GM20000 (cell line): ENCODE results near the gene CAVIN1.
"Not testable (repeated sequence)": the region's sequence is repeated elsewhere in the genome, so short reads cannot be mapped to it uniquely, and the experiment has no call there.

Experiments
- DNase-seq: peaks from one replicate; pipeline ENCODE4 v3.0.0; 2012; ENCODE audit warnings: low spot score
- CTCF ChIP-seq: IDR thresholded peaks from 2 replicates; pipeline ENCODE4 v1.5.1; 2012; ENCODE audit warnings: mild to moderate bottlenecking, control low read depth; ENCODE audit errors: extremely low read depth, missing control alignments

CAVIN1 gene

GRCh38 chr17:42363231-42363630 is 59.8 kb downstream of the CAVIN1 start:
- no peak for TF ChIP-seq CTCF
- no peak for DNase-seq

GRCh38 chr17:42362245-42362961 is 60.7 kb downstream of the CAVIN1 start:
- TF ChIP-seq CTCF: no peak
- no peak for DNase-seq

- DNase-seq: no peak
Observed at GRCh38 chr17:42361781-42362186, 61.3 kb downstream of the CAVIN1 start.

GRCh38 chr17:42360388-42360787 is 62.7 kb downstream of the CAVIN1 start:
- DNase-seq: not testable (repeated sequence)

More at GRCh38 chr17:42361781-42362186, 61.3 kb downstream of the CAVIN1 start:
- TF ChIP-seq CTCF: no peak

- DNase-seq: no peak
- TF ChIP-seq CTCF: no peak
Observed at GRCh38 chr17:42359133-42359532, 63.9 kb downstream of the CAVIN1 start.

GRCh38 chr17:42358434-42358833 is 64.6 kb downstream of the CAVIN1 start:
- DNase-seq: no peak

GRCh38 chr17:42354956-42355843 is 67.9 kb downstream of the CAVIN1 start:
- no peak for TF ChIP-seq CTCF
- DNase-seq: no peak

More at GRCh38 chr17:42358434-42358833, 64.6 kb downstream of the CAVIN1 start:
- no peak for TF ChIP-seq CTCF
